ENCODE measurements around the gene ADAM22.
A peak's percentile ranks its signal among the peaks of the same experiment; 100 is the strongest.

The ADAM22 gene

GRCh38 chr7:88116235-88116795 lies 182.3 kb downstream of the ADAM22 start:
- DNase-seq (ENCODE audit: insufficient read length) (no peak), FAIRE-seq (no peak)
- no peak for TF ChIP-seq TAF1 (IDR thresholded peaks at IDR 0.05; ENCODE audit: borderline replicate concordance, low read depth, low read length)
- no peak for TF ChIP-seq POLR2AphosphoS5 (IDR thresholded peaks at IDR 0.05; ENCODE audit: low read depth, low read length)
- TF ChIP-seq POLR2A (IDR thresholded peaks at IDR 0.05; ENCODE audit: low read depth, low read length), result no peak

- no peak for TF ChIP-seq TAF1 (IDR thresholded peaks at IDR 0.05; ENCODE audit: borderline replicate concordance, low read depth, low read length)
- DNase-seq (ENCODE audit: insufficient read length), result no peak
- no peak for FAIRE-seq
Observed at GRCh38 chr7:88117325-88117724, 183.3 kb downstream of the ADAM22 start.

- no peak for FAIRE-seq
Observed at GRCh38 chr7:88121335-88121734, 187.3 kb downstream of the ADAM22 start.

GRCh38 chr7:88127637-88128290 lies 193.7 kb downstream of the ADAM22 start:
- FAIRE-seq, result no peak
- no peak for TF ChIP-seq POLR2A (IDR thresholded peaks at IDR 0.05; ENCODE audit: low read depth, low read length)
- TF ChIP-seq TAF1 (IDR thresholded peaks at IDR 0.05; ENCODE audit: borderline replicate concordance, low read depth, low read length), result no peak
- no peak for TF ChIP-seq POLR2AphosphoS5 (IDR thresholded peaks at IDR 0.05; ENCODE audit: low read depth, low read length)
- no peak for DNase-seq (ENCODE audit: insufficient read length)

More at GRCh38 chr7:88121335-88121734, 187.3 kb downstream of the ADAM22 start:
- DNase-seq (ENCODE audit: insufficient read length), result no peak
- TF ChIP-seq TAF1 (IDR thresholded peaks at IDR 0.05; ENCODE audit: borderline replicate concordance, low read depth, low read length), result no peak
- TF ChIP-seq POLR2A (IDR thresholded peaks at IDR 0.05; ENCODE audit: low read depth, low read length), result no peak
- TF ChIP-seq POLR2AphosphoS5 (IDR thresholded peaks at IDR 0.05; ENCODE audit: low read depth, low read length), result no peak

GRCh38 chr7:88132725-88133124 lies 198.7 kb downstream of the ADAM22 start:
- FAIRE-seq (peak; percentile 53), DNase-seq (ENCODE audit: insufficient read length) (no peak)
- TF ChIP-seq POLR2AphosphoS5 (IDR thresholded peaks at IDR 0.05; ENCODE audit: low read depth, low read length) (no peak), TAF1 (IDR thresholded peaks at IDR 0.05; ENCODE audit: borderline replicate concordance, low read depth, low read length) (no peak), POLR2A (IDR thresholded peaks at IDR 0.05; ENCODE audit: low read depth, low read length) (no peak)

- no peak for FAIRE-seq
- no peak for DNase-seq (ENCODE audit: insufficient read length)
- TF ChIP-seq TAF1 (IDR thresholded peaks at IDR 0.05; ENCODE audit: borderline replicate concordance, low read depth, low read length), result no peak
- no peak for TF ChIP-seq POLR2A (IDR thresholded peaks at IDR 0.05; ENCODE audit: low read depth, low read length)
- TF ChIP-seq POLR2AphosphoS5 (IDR thresholded peaks at IDR 0.05; ENCODE audit: low read depth, low read length), result no peak
Observed at GRCh38 chr7:88140947-88141346, 206.9 kb downstream of the ADAM22 start.

GRCh38 chr7:88141479-88141878 lies 207.4 kb downstream of the ADAM22 start:
- DNase-seq (ENCODE audit: insufficient read length) (no peak), FAIRE-seq (no peak)
- TF ChIP-seq TAF1 (IDR thresholded peaks at IDR 0.05; ENCODE audit: borderline replicate concordance, low read depth, low read length) (no peak), POLR2A (IDR thresholded peaks at IDR 0.05; ENCODE audit: low read depth, low read length) (no peak), POLR2AphosphoS5 (IDR thresholded peaks at IDR 0.05; ENCODE audit: low read depth, low read length) (no peak)

- TF ChIP-seq TAF1 (IDR thresholded peaks at IDR 0.05; ENCODE audit: borderline replicate concordance, low read depth, low read length) (no peak), POLR2A (IDR thresholded peaks at IDR 0.05; ENCODE audit: low read depth, low read length) (no peak), POLR2AphosphoS5 (IDR thresholded peaks at IDR 0.05; ENCODE audit: low read depth, low read length) (no peak)
- FAIRE-seq (no peak), DNase-seq (ENCODE audit: insufficient read length) (no peak)
Observed at GRCh38 chr7:88141953-88142352, 207.9 kb downstream of the ADAM22 start.

GRCh38 chr7:88146616-88147015 lies 212.6 kb downstream of the ADAM22 start:
- TF ChIP-seq TAF1 (IDR thresholded peaks at IDR 0.05; ENCODE audit: borderline replicate concordance, low read depth, low read length) (no peak), POLR2A (IDR thresholded peaks at IDR 0.05; ENCODE audit: low read depth, low read length) (no peak), POLR2AphosphoS5 (IDR thresholded peaks at IDR 0.05; ENCODE audit: low read depth, low read length) (no peak)
- no peak for FAIRE-seq
- no peak for DNase-seq (ENCODE audit: insufficient read length)

- FAIRE-seq (peak; percentile 14), DNase-seq (ENCODE audit: insufficient read length) (no peak)
- TF ChIP-seq POLR2A (IDR thresholded peaks at IDR 0.05; ENCODE audit: low read depth, low read length) (no peak), TAF1 (IDR thresholded peaks at IDR 0.05; ENCODE audit: borderline replicate concordance, low read depth, low read length) (no peak), POLR2AphosphoS5 (IDR thresholded peaks at IDR 0.05; ENCODE audit: low read depth, low read length) (no peak)
Observed at GRCh38 chr7:88147341-88147740, 213.3 kb downstream of the ADAM22 start.

GRCh38 chr7:88147949-88148348 lies 213.9 kb downstream of the ADAM22 start:
- no peak for TF ChIP-seq POLR2AphosphoS5 (IDR thresholded peaks at IDR 0.05; ENCODE audit: low read depth, low read length)
- no peak for TF ChIP-seq POLR2A (IDR thresholded peaks at IDR 0.05; ENCODE audit: low read depth, low read length)
- TF ChIP-seq TAF1 (IDR thresholded peaks at IDR 0.05; ENCODE audit: borderline replicate concordance, low read depth, low read length), result no peak
- FAIRE-seq, result no peak

GRCh38 chr7:88150033-88150432 lies 216.0 kb downstream of the ADAM22 start:
- FAIRE-seq, result no peak
- no peak for TF ChIP-seq POLR2A (IDR thresholded peaks at IDR 0.05; ENCODE audit: low read depth, low read length)
- no peak for TF ChIP-seq TAF1 (IDR thresholded peaks at IDR 0.05; ENCODE audit: borderline replicate concordance, low read depth, low read length)
- no peak for TF ChIP-seq POLR2AphosphoS5 (IDR thresholded peaks at IDR 0.05; ENCODE audit: low read depth, low read length)
- no peak for DNase-seq (ENCODE audit: insufficient read length)

More at GRCh38 chr7:88147949-88148348, 213.9 kb downstream of the ADAM22 start:
- DNase-seq (ENCODE audit: insufficient read length), result no peak
